Measurements from ENCODE around the gene CDKN2A.

GRCh38 chr9:21945606-21946005, 48.6 kb downstream of the CDKN2A start:
- TF ChIP-seq EP300 (IDR thresholded peaks at IDR 0.05) (no peak), CTCF (IDR thresholded peaks at IDR 0.05) (no peak), POLR2AphosphoS5 (IDR thresholded peaks at IDR 0.05) (no peak), POLR2A (IDR thresholded peaks at IDR 0.05) (no peak)
